Vagina (tissue), 2 donors: ENCODE results near the gene TOR4A. TPM values are rescaled to one million over a fixed set of nuclear protein-coding genes. Genes with fewer than 3 reads are reported as not detected.

Experiments used
- DNase-seq, 2 donors: peaks; one replicate each; pipeline ENCODE4 v3.0.0-alpha.2; 2017; ENCODE audit errors: extremely low spot score in 2 of 2
- H3K27ac ChIP-seq: fragments of 200-600 bp; sonication (generic); one replicate; pipeline ENCODE4 v1.5.1; 2019
- H3K27me3 ChIP-seq: fragments of 200-600 bp; sonication (generic); one replicate; pipeline ENCODE4 v1.5.1; 2019
- H3K36me3 ChIP-seq, 2 donors: fragments of 200-600 bp; sonication (generic); one replicate each; pipeline ENCODE4 v1.5.1; 2017 to 2019
- H3K4me1 ChIP-seq: fragments of 200-600 bp; sonication (generic); one replicate; pipeline ENCODE4 v1.5.1; 2019
- H3K4me3 ChIP-seq, 2 donors: fragments of 200-600 bp; sonication (generic); 1 replicate in 1 of 2; 2 replicates in 1 of 2; pipeline ENCODE4 v1.5.1; 2016 to 2019
- H3K9me3 ChIP-seq: fragments of 200-600 bp; sonication (generic); one replicate; pipeline ENCODE4 v1.5.1; 2019
- CTCF ChIP-seq, 3 experiments: fragments of 450-650 bp in 2 of 3; fragments of 200-600 bp in 1 of 3; sonication (generic) in 1 of 3; IDR thresholded peaks; one replicate each; pipeline ENCODE4 v1.5.1; 2017 to 2019; ENCODE audit warnings: antibody characterized with exemption in 3 of 3, mild to moderate bottlenecking in 2 of 3, moderate library complexity in 2 of 3
- POLR2A ChIP-seq, 2 donors: fragments of 450-650 bp; IDR thresholded peaks; one replicate each; pipeline ENCODE4 v1.6.1; 2017; ENCODE audit warnings: antibody characterized with exemption in 2 of 2, mild to moderate bottlenecking in 2 of 2, moderate library complexity in 2 of 2
- POLR2AphosphoS5 ChIP-seq, 2 donors: sonication (generic); formaldehyde crosslinking; IDR thresholded peaks; one replicate each; pipeline ENCODE4 v1.9.0; 2017; ENCODE audit warnings: antibody characterized with exemption in 2 of 2, mild to moderate bottlenecking in 2 of 2, low read depth in 1 of 2; ENCODE audit not compliant: insufficient read depth in 1 of 2
- intact Hi-C: fragments of 100-400 bp; cut with DNase I; formaldehyde crosslinking; loops from one replicate; pipeline ENCODE4 v1.15.1; 2023
- total RNA-seq: library from RNA; depleted of rRNA; stranded (reverse); fragments of >200 nt; gene quantifications from one replicate; pipeline ENCODE4 v1.2.3, GENCODE V29; 2016

The TOR4A gene
- total RNA-seq, 1 donor from 2014 or later = 13.0 TPM

DNA sequence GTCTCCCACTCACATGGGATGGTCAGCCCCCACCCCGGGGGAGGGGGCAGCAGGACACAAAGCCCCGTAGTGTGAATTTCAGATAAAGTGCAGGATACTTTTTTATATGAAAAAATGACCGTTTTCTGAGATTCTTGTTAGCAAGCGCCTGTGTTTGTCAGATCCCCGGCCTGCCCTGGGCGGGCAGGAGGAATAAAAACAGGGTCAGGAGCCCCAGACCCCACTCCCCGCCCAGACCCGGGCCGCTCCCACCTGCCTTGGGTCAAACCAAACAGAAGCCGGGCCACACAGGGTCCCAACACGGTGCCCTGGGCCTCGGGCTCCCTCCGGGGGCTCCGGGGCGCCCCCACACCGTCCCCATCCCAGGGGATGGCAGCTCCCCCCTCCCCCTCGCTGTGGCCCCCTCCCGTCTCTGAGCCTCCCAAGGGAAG lies 38.1 kb downstream of the TOR4A start:
- no peak for TF ChIP-seq POLR2AphosphoS5 (IDR thresholded peaks at IDR 0.05; ENCODE audit: insufficient read depth in 1 of 2, low read depth in 1 of 2)
- TF ChIP-seq POLR2A (IDR thresholded peaks at IDR 0.05) = no peak
- no peak for TF ChIP-seq CTCF (IDR thresholded peaks at IDR 0.05)
- H3K27ac ChIP-seq = peak overlapping the region; percentile 76
- peaks cover 55% of the 10 kb centered on the region for H3K4me1 ChIP-seq
- H3K36me3 ChIP-seq = no peaks in the 10 kb centered on the region
- DNase-seq = no peak
- H3K9me3 ChIP-seq = no peaks in the 10 kb centered on the region
- H3K4me3 ChIP-seq = peak overlapping the region; percentile 26 to 28
- intact Hi-C loops = no loop called here
- no peaks in the 10 kb centered on the region for H3K27me3 ChIP-seq

GRCh38 chr9:137316012-137316981 lies 38.8 kb downstream of the TOR4A start:
- DNase-seq = no peak
- Histone ChIP-seq H3K36me3 (no peaks in the 10 kb centered on the region), H3K9me3 (no peaks in the 10 kb centered on the region), H3K27ac (peak overlapping the region; percentile 76), H3K27me3 (no peaks in the 10 kb centered on the region), H3K4me1 (peaks cover 50% of the 10 kb centered on the region), H3K4me3 (peak overlapping the region; percentile 26 to 28)
- TF ChIP-seq CTCF (IDR thresholded peaks at IDR 0.05) (no peak), POLR2A (IDR thresholded peaks at IDR 0.05) (no peak), POLR2AphosphoS5 (IDR thresholded peaks at IDR 0.05; ENCODE audit: insufficient read depth in 1 of 2, low read depth in 1 of 2) (no peak)
- intact Hi-C loops = no loop called here

- TF ChIP-seq POLR2A (IDR thresholded peaks at IDR 0.05) (no peak), POLR2AphosphoS5 (IDR thresholded peaks at IDR 0.05; ENCODE audit: insufficient read depth in 1 of 2, low read depth in 1 of 2) (no peak), CTCF (IDR thresholded peaks at IDR 0.05) (no peak)
- Histone ChIP-seq H3K4me3 (no peak overlapping the region), H3K4me1 (peaks cover 44% of the 10 kb centered on the region), H3K27me3 (no peaks in the 10 kb centered on the region), H3K9me3 (no peaks in the 10 kb centered on the region), H3K36me3 (no peaks in the 10 kb centered on the region), H3K27ac (no peak overlapping the region)
- no peak for DNase-seq
- intact Hi-C loops = no loop called here
These were observed 39.6 kb downstream of the TOR4A start for GRCh38 chr9:137317021-137317717.

GRCh38 chr9:137317718-137318511 lies 40.4 kb downstream of the TOR4A start:
- intact Hi-C loops = no loop called here

More at GRCh38 chr9:137317718-137318511, 40.4 kb downstream of the TOR4A start:
- peak overlapping the region; percentile 54 for H3K27ac ChIP-seq
- no peak overlapping the region for H3K4me3 ChIP-seq
- H3K9me3 ChIP-seq = no peaks in the 10 kb centered on the region
- peaks cover 37% of the 10 kb centered on the region for H3K4me1 ChIP-seq
- no peaks in the 10 kb centered on the region for H3K27me3 ChIP-seq
- TF ChIP-seq POLR2AphosphoS5 (IDR thresholded peaks at IDR 0.05; ENCODE audit: insufficient read depth in 1 of 2, low read depth in 1 of 2) (no peak), POLR2A (IDR thresholded peaks at IDR 0.05) (no peak), CTCF (IDR thresholded peaks at IDR 0.05) (no peak)
- H3K36me3 ChIP-seq = no peaks in the 10 kb centered on the region
- no peak for DNase-seq
